Raji (cell line): Measurements from ENCODE around the gene PGAP3.

ENCODE experiments used
- POLR2A ChIP-seq: IDR thresholded peaks from 2 replicates; pipeline ENCODE4 v1.6.1; 2011; ENCODE audit warnings: low read depth, low read length, control low read depth; ENCODE audit not compliant: insufficient read depth

Gene PGAP3

DNA sequence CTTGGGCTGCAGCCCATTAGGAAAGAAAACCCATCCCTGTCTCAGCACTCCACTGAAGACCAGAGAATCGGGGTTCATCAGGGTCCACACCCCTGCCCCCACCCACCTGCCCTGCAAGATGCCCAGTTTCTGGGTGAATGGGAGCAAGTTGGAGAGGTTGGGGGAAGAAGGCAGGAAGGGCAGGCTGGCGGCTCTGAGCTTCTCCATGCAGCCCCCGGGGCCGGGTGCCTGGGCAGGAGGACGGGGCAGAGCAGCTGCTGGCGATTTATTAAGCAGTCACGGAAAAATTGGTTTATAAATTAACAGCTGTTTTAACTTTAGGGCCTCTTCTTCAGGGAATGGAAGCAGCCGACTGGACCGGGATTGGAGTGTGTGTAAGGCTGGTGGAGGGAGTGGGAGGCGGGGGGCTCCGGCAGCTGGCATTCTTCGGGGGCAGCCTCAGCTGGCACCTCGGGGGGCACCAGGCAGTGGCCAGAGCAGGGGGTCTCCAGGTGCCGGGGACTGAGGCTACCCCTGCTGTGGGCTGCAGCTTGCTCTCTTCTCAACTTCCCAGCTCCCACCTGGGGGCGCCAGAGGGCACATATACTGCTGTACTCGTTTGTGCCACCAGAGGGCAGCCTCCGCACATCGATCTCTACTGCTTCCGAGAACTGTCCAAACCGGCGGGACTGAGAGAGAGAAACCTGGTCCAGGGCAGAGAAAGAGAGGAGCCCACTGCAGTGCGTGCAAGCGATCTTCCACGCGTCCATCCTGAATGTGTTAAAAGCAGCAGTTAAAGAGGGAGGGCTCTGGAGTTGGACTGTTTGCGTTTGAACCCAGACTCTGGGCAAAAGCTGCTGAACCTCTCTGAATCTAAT lies 66.1 kb downstream of the PGAP3 start:
- TF ChIP-seq POLR2A, result peak; percentile 39; the same call in 1 of the 2 replicates
